ENCODE measurements around the gene OR5T2. TPM values are rescaled to one million over a fixed set of nuclear protein-coding genes. Genes with fewer than 3 reads are reported as not detected.

OR5T2 gene
- polyA plus RNA-seq, 1 experiment: not detected

GRCh38 chr11:56214537-56214936, 19.5 kb downstream of the OR5T2 start:
- H3K9me3 ChIP-seq (ENCODE audit: control insufficient read depth, insufficient read depth, low read length): peaks cover 9% of the 10 kb centered on the region
- no peak for DNase-seq (ENCODE audit: low read depth, low spot score)
- no peaks in the 10 kb centered on the region for H3K27me3 ChIP-seq (ENCODE audit: control insufficient read depth, insufficient read depth, low read length)
- ChIA-PET CTCF (no interaction called here), POLR2A (no interaction called here)
- no peak overlapping the region for H3K4me3 ChIP-seq (ENCODE audit: low read depth, low read length)
- TF ChIP-seq CTCF (IDR thresholded peaks at IDR 0.05; ENCODE audit: low read depth, low read length): no peak
- no peak overlapping the region for H3K27ac ChIP-seq (ENCODE audit: low read depth, low read length)

- CTCF ChIA-PET: no interaction called here
- peaks cover 16% of the 10 kb centered on the region for H3K9me3 ChIP-seq (ENCODE audit: control insufficient read depth, insufficient read depth, low read length)
- TF ChIP-seq CTCF (IDR thresholded peaks at IDR 0.05; ENCODE audit: low read depth, low read length): no peak
- no peak overlapping the region for H3K4me3 ChIP-seq (ENCODE audit: low read depth, low read length)
- POLR2A ChIA-PET: no interaction called here
- no peak overlapping the region for H3K27ac ChIP-seq (ENCODE audit: low read depth, low read length)
- H3K27me3 ChIP-seq (ENCODE audit: control insufficient read depth, insufficient read depth, low read length): no peaks in the 10 kb centered on the region
- no peak for DNase-seq (ENCODE audit: low read depth, low spot score)
Observed at GRCh38 chr11:56207790-56208189, 26.3 kb downstream of the OR5T2 start.

GRCh38 chr11:56197367-56197766, 36.7 kb downstream of the OR5T2 start:
- H3K4me3 ChIP-seq (ENCODE audit: low read depth, low read length): no peak overlapping the region
- no peak for TF ChIP-seq CTCF (IDR thresholded peaks at IDR 0.05; ENCODE audit: low read depth, low read length)
- H3K27ac ChIP-seq (ENCODE audit: low read depth, low read length): no peak overlapping the region
- DNase-seq (ENCODE audit: low read depth, low spot score): no peak
- no peaks in the 10 kb centered on the region for H3K9me3 ChIP-seq (ENCODE audit: control insufficient read depth, insufficient read depth, low read length)
- ChIA-PET CTCF (no interaction called here), POLR2A (no interaction called here)
- H3K27me3 ChIP-seq (ENCODE audit: control insufficient read depth, insufficient read depth, low read length): no peaks in the 10 kb centered on the region

- no peak for TF ChIP-seq CTCF (IDR thresholded peaks at IDR 0.05; ENCODE audit: low read depth, low read length)
- Histone ChIP-seq H3K9me3 (ENCODE audit: control insufficient read depth, insufficient read depth, low read length) (no peaks in the 10 kb centered on the region), H3K27ac (ENCODE audit: low read depth, low read length) (no peak overlapping the region), H3K27me3 (ENCODE audit: control insufficient read depth, insufficient read depth, low read length) (no peaks in the 10 kb centered on the region), H3K4me3 (ENCODE audit: low read depth, low read length) (no peak overlapping the region)
- POLR2A ChIA-PET: no interaction called here
- no peak for DNase-seq (ENCODE audit: low read depth, low spot score)
- CTCF ChIA-PET: no interaction called here
Observed at GRCh38 chr11:56196705-56197104, 37.4 kb downstream of the OR5T2 start.

- TF ChIP-seq CTCF (IDR thresholded peaks at IDR 0.05; ENCODE audit: low read depth, low read length): no peak
- H3K27ac ChIP-seq (ENCODE audit: low read depth, low read length): no peak overlapping the region
- ChIA-PET POLR2A (no interaction called here), CTCF (no interaction called here)
- peaks cover 3% of the 10 kb centered on the region; the same call in 1 of the 2 replicates for H3K9me3 ChIP-seq (ENCODE audit: control insufficient read depth, insufficient read depth, low read length)
- DNase-seq (ENCODE audit: low read depth, low spot score): no peak
- H3K4me3 ChIP-seq (ENCODE audit: low read depth, low read length): no peak overlapping the region
- no peaks in the 10 kb centered on the region for H3K27me3 ChIP-seq (ENCODE audit: control insufficient read depth, insufficient read depth, low read length)
Observed at GRCh38 chr11:56188602-56189001, 45.5 kb downstream of the OR5T2 start.

Data from AG04450 (cell line).